K562 (cell line): ENCODE data around the gene RAD1. TPM values are rescaled to one million over a fixed set of nuclear protein-coding genes. Genes with fewer than 3 reads are reported as not detected.

Source experiments
- ATAC-seq: fragments of 200-7000 bp; cut with Tn5 transposase; 3 replicates; pipeline ENCODE4 v1.9.1; 2020; ENCODE audit warnings: moderate library complexity
- Bru-seq: library from RNA; stranded (reverse); fragments of 400-500 nt; gene quantifications from one replicate; lab custom pipeline; 2021; lab: Mats Ljungman, UMichigan
- BruChase-seq, 2 experiments: library from RNA; stranded (reverse); fragments of 400-500 nt; gene quantifications; one replicate each; lab custom pipeline; 2021; lab: Mats Ljungman, UMichigan
- BruUV-seq: library from RNA; stranded (reverse); fragments of 400-500 nt; replicated peaks from 2 replicates; lab custom pipeline; 2021; lab: Mats Ljungman, UMichigan
- CTCF ChIA-PET: fragments of 300-600 bp; formaldehyde crosslinking; extraction: SDS; loops from one replicate; lab custom pipeline; 2021; ENCODE audit warnings: low intra/inter-chr PET ratio; lab: Yijun Ruan, JAX
- POLR2A ChIA-PET: fragments of 300-600, 350-650 bp; sonication (Branson Sonifier 250); formaldehyde crosslinking; extraction: SDS; loops from one replicate; lab custom pipeline; 2021; ENCODE audit warnings: antibody characterized with exemption, inconsistent platforms; lab: Yijun Ruan, JAX
- DNase-seq, 4 experiments: peaks; one replicate each; pipeline versions ENCODE4 v3.0.0 to v3.0.0-alpha.2; 2011 to 2018; ENCODE audit warnings: low spot score in 3 of 4, mixed read lengths in 3 of 4; ENCODE audit errors: extremely low read depth in 1 of 4
- FAIRE-seq: peaks from 2 replicates; lab custom pipeline; 2011; peaks lifted over from hg19 to GRCh38; lab: Jason Lieb, UNC
- H2AFZ ChIP-seq: 2 replicates; pipeline ENCODE4 v1.6.0; 2011; ENCODE audit warnings: low read depth, low read length, control low read depth, inconsistent platforms
- H3K27ac ChIP-seq: fragments of 200-600 bp; 3 replicates; pipeline ENCODE4 v1.8.0; 2011; ENCODE audit warnings: low read depth, mild to moderate bottlenecking, control low read depth, inconsistent platforms, low read length, moderate library complexity, mixed read lengths; ENCODE audit errors: extremely low read depth
- H3K27me3 ChIP-seq, 2 experiments: fragments of 300-600 bp in 1 of 2; 2 replicates in 1 of 2; 3 replicates in 1 of 2; pipeline versions ENCODE4 v1.6.0 to v1.8.0; 2011; ENCODE audit warnings: inconsistent platforms in 2 of 2, low read length in 2 of 2, mild to moderate bottlenecking in 1 of 2, mixed read lengths in 1 of 2, moderate library complexity in 1 of 2; ENCODE audit not compliant: control insufficient read depth in 2 of 2, insufficient read depth in 2 of 2
- H3K36me3 ChIP-seq: fragments of 300-600 bp; 3 replicates; pipeline ENCODE4 v1.8.0; 2011; ENCODE audit warnings: mild to moderate bottlenecking, low read length, inconsistent platforms; ENCODE audit not compliant: control insufficient read depth, insufficient read depth
- H3K4me1 ChIP-seq, 2 experiments: fragments of 200-600 bp in 1 of 2; replicated peaks in 1 of 2; 2 replicates in 1 of 2; 3 replicates in 1 of 2; pipeline versions ENCODE4 v1.5.1 to v1.8.0; 2011; ENCODE audit warnings: inconsistent platforms in 2 of 2, low read length in 2 of 2, mild to moderate bottlenecking in 1 of 2, mixed read lengths in 1 of 2, moderate library complexity in 1 of 2; ENCODE audit not compliant: control insufficient read depth in 2 of 2, insufficient read depth in 2 of 2
- H3K4me2 ChIP-seq: 2 replicates; pipeline ENCODE4 v1.6.1; 2011; ENCODE audit warnings: low read length, control low read depth, inconsistent platforms, mixed read lengths; ENCODE audit not compliant: insufficient read depth
- H3K4me3 ChIP-seq: fragments of 200-600 bp; sonication (generic), shearing (Covaris generic); 2 replicates; pipeline ENCODE4 v1.5.1; 2016; ENCODE audit warnings: control low read depth, inconsistent platforms
- H3K79me2 ChIP-seq: fragments of 200-600 bp; 3 replicates; pipeline ENCODE4 v1.8.0; 2011; ENCODE audit warnings: low read length, inconsistent platforms; ENCODE audit not compliant: control insufficient read depth, insufficient read depth
- H3K9ac ChIP-seq, 2 experiments: 2 replicates each; pipeline versions ENCODE4 v1.6.0 to v1.6.1; 2011; ENCODE audit warnings: low read depth in 2 of 2, low read length in 2 of 2, control low read depth in 1 of 2, inconsistent platforms in 1 of 2, mild to moderate bottlenecking in 1 of 2, mixed read lengths in 1 of 2; ENCODE audit not compliant: insufficient read depth in 1 of 2
- H3K9me1 ChIP-seq: one replicate; pipeline ENCODE4 v1.6.0; 2011; ENCODE audit warnings: inconsistent platforms, mild to moderate bottlenecking, low read length, moderate library complexity; ENCODE audit not compliant: control insufficient read depth, insufficient read depth
- H3K9me3 ChIP-seq: replicated peaks from 2 replicates; pipeline ENCODE4 v1.5.1; 2011; ENCODE audit warnings: low read depth, low read length, inconsistent platforms; ENCODE audit not compliant: control insufficient read depth, insufficient read depth
- H4K20me1 ChIP-seq: replicated peaks from 2 replicates; pipeline ENCODE4 v1.6.1; 2011; ENCODE audit warnings: low read length, inconsistent platforms, mixed read lengths; ENCODE audit not compliant: control insufficient read depth, insufficient read depth
- CBX8 ChIP-seq: fragments of 200-600 bp; sonication (generic); IDR thresholded peaks from 2 replicates; pipeline ENCODE4 v1.6.1; 2012; ENCODE audit warnings: borderline replicate concordance, mixed run types, low read depth, mild to moderate bottlenecking, moderate library complexity, mixed read lengths, low read length, control low read depth, inconsistent platforms; ENCODE audit not compliant: poor library complexity, severe bottlenecking; ENCODE audit errors: extremely low read depth
- GTF2A2 ChIP-seq: IDR thresholded peaks from 2 replicates; pipeline ENCODE4 v1.6.1; 2016; ENCODE audit warnings: mild to moderate bottlenecking, missing genetic modification characterization, missing compliant biosample characterization
- HLTF ChIP-seq: fragments of 450-650 bp; IDR thresholded peaks from 2 replicates; pipeline ENCODE4 v1.6.1; 2016
- MCM7 ChIP-seq, 2 experiments: fragments of 450-650 bp; IDR thresholded peaks; 2 replicates each; pipeline ENCODE4 v1.6.1; 2016 to 2018
- NFE2 ChIP-seq: IDR thresholded peaks from 2 replicates; pipeline ENCODE4 v1.6.1; 2014; ENCODE audit warnings: antibody characterized with exemption, low read depth
- NFIX ChIP-seq: fragments of 250-450 bp; sonication (Bioruptor Pico); IDR thresholded peaks from 2 replicates; pipeline ENCODE4 v1.4.0; 2020; ENCODE audit warnings: low read depth, mild to moderate bottlenecking, moderate library complexity
- ZFP30 ChIP-seq: fragments of 250-450 bp; sonication (Bioruptor Pico); IDR thresholded peaks from 2 replicates; pipeline ENCODE4 v1.8.0; 2022; ENCODE audit warnings: moderate library complexity, mild to moderate bottlenecking, inconsistent platforms, borderline replicate concordance
- ZNF347 ChIP-seq: fragments of 450-650 bp; formaldehyde crosslinking; IDR thresholded peaks from 2 replicates; pipeline ENCODE4 v1.4.0; 2020; ENCODE audit warnings: low read depth, mild to moderate bottlenecking, moderate library complexity
- ZNF76 ChIP-seq: fragments of 250-450 bp; sonication (Bioruptor Pico); IDR thresholded peaks from 2 replicates; pipeline ENCODE4 v1.4.0; 2020; ENCODE audit warnings: mild to moderate bottlenecking, moderate library complexity, borderline replicate concordance
- WGBS: fragments of 100-300 bp; shearing (Covaris generic); methylation state at CpG from one replicate; pipeline ENCODE4 v1.1.6; 2016; ENCODE audit warnings: low coverage, mixed read lengths; ENCODE audit not compliant: insufficient coverage; ENCODE audit errors: missing lambda C conversion rate; 5-methylcytosine and 5-hydroxymethylcytosine counted together
- in situ Hi-C: fragments of 300-500 bp; cut with MboI; formaldehyde crosslinking; loops from 4 replicates; pipeline ENCODE4 v1.15.0; 2018; ENCODE audit warnings: inconsistent platforms, mixed read lengths
- intact Hi-C: fragments of 100-400 bp; cut with micrococcal nuclease; formaldehyde crosslinking; loops from 2 replicates; pipeline ENCODE4 v1.14.2; 2022
- long read RNA-seq, 3 experiments: library from polyadenylated mRNA in 2 of 3; library from RNA in 1 of 3; unstranded in 2 of 3; stranded (forward) in 1 of 3; transcript quantifications; one replicate each; pipeline ENCODE4 v2.0.0, GENCODE V29; 2019 to 2022
- polyA minus RNA-seq, 3 experiments: library from RNA; depleted of rRNA, polyadenylated mRNA; stranded (reverse); fragments of >200 nt; gene quantifications; 2 replicates each; pipeline ENCODE4 v1.2.3, GENCODE V29; 2011
- polyA plus RNA-seq, 8 experiments: library from polyadenylated mRNA; depleted of rRNA in 4 of 8; stranded (reverse) in 5 of 8; unstranded in 3 of 8; fragments of >200 nt; fragmentation: Nextera tagmentation in 2 of 8; fragmentation: Illumina TruSeq in 1 of 8; extraction: Ambion mirVana in 2 of 8; extraction: Trizol in 1 of 8; gene quantifications; 2 replicates each; pipeline versions ENCODE4 v1.2.1 to v1.2.3, GENCODE V29; 2011 to 2014; ENCODE audit warnings: inconsistent platforms in 1 of 8, missing spikeins in 1 of 8
- total RNA-seq, 7 experiments: library from RNA; depleted of rRNA in 6 of 7; stranded (reverse); fragments of >200 nt in 6 of 7; fragmentation: Illumina TruSeq in 2 of 7; extraction: Trizol in 2 of 7; gene quantifications; 2 replicates each; pipeline versions ENCODE4 v1.2.1 to v1.2.3, GENCODE V29; 2011 to 2021; ENCODE audit warnings: low replicate concordance in 1 of 7
- TF ChIP-seq, protein P1 (sequence below), 2 experiments: IDR thresholded peaks in 1 of 2; conservative IDR thresholded peaks in 1 of 2; 2 replicates each; pipeline ENCODE4 v1.6.1; 2016; ENCODE audit warnings: low read depth in 2 of 2, mild to moderate bottlenecking in 1 of 2, missing compliant biosample characterization in 1 of 2, missing genetic modification characterization in 1 of 2, moderate library complexity in 1 of 2

RAD1 gene, protein sequence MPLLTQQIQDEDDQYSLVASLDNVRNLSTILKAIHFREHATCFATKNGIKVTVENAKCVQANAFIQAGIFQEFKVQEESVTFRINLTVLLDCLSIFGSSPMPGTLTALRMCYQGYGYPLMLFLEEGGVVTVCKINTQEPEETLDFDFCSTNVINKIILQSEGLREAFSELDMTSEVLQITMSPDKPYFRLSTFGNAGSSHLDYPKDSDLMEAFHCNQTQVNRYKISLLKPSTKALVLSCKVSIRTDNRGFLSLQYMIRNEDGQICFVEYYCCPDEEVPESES
- total RNA-seq (2011; cell fraction: chromatin; rRNA removed; ENCODE audit: low replicate concordance) = 75.3 and 78.4 TPM in 2 replicates
- total RNA-seq (2011; cell fraction: nucleolus; rRNA removed) = 50.4 and 59.2 TPM in 2 replicates
- 51.7 and 52.6 TPM in 2 replicates for total RNA-seq (2011; cell fraction: nucleoplasm; rRNA removed)
- total RNA-seq (2014; rRNA removed) = 52.9 and 62.7 TPM in 2 replicates
- total RNA-seq (2014; rRNA removed; fragmentation: Illumina TruSeq; extraction: Trizol) = 59.4 and 60.9 TPM in 2 replicates
- total RNA-seq (2015; rRNA removed; fragmentation: Illumina TruSeq; extraction: Trizol) = 52.4 and 60.8 TPM in 2 replicates
- total RNA-seq (2021) = 54.1 and 54.9 TPM in 2 replicates
- 52.1 and 78.1 TPM in 2 replicates for polyA plus RNA-seq (2011; rRNA removed)
- 22.0 and 25.7 TPM in 2 replicates for polyA plus RNA-seq (2011; cell fraction: cytosol; rRNA removed)
- 28.3 and 30.4 TPM in 2 replicates for polyA plus RNA-seq (2011; cell fraction: nucleus; rRNA removed)
- 33.4 and 56.4 TPM in 2 replicates for polyA plus RNA-seq (2012)
- polyA plus RNA-seq (2014; fragmentation: Illumina TruSeq; extraction: Trizol) = 44.5 and 54.9 TPM in 2 replicates
- 100 to 1,000 TPM; 120 to 148 TPM for polyA plus RNA-seq (2014; fragmentation: Nextera tagmentation; extraction: Ambion mirVana)
- polyA plus RNA-seq (2014; rRNA removed) = 54.4 and 69.3 TPM in 2 replicates
- polyA minus RNA-seq (2011; rRNA and poly(A)+ RNA removed) = 59.4 and 68.8 TPM in 2 replicates
- 30.7 and 38.0 TPM in 2 replicates for polyA minus RNA-seq (2011; cell fraction: cytosol; rRNA and poly(A)+ RNA removed)
- polyA minus RNA-seq (2011; cell fraction: nucleus; rRNA and poly(A)+ RNA removed) = 52.6 and 58.6 TPM in 2 replicates
- percentile 95 among the genes with signal in this experiment for Bru-seq, nascent RNA
- BruChase-seq, experiment 1, labeled RNA remaining after a 2-hour chase = percentile 93 among the genes with signal in this experiment
- percentile 94 among the genes with signal in this experiment for BruChase-seq, experiment 2, labeled RNA remaining after a 6-hour chase
- long read RNA-seq, experiment 1, full-length matches to known transcripts = 145 of 221 reads
- long read RNA-seq, experiment 1, partial matches to known transcripts = 25 of 221 reads
- long read RNA-seq, experiment 1, other reads (novel, unspliced or antisense) = 51 of 221 reads
- long read RNA-seq, experiment 2, full-length matches to known transcripts = 19 of 81 reads
- long read RNA-seq, experiment 2, partial matches to known transcripts = 14 of 81 reads
- long read RNA-seq, experiment 2, other reads (novel, unspliced or antisense) = 48 of 81 reads
- long read RNA-seq, experiment 3, full-length matches to known transcripts = 67 of 91 reads
- long read RNA-seq, experiment 3, partial matches to known transcripts = 16 of 91 reads
- long read RNA-seq, experiment 3, other reads (novel, unspliced or antisense) = 8 of 91 reads

GRCh38 chr5:34915139-34915855 lies at the start of gene RAD1, which contains the start of gene BRIX1:
RAD1 (minus strand) TSS chr5:34915504; CDS start chr5:34914892, 612 bp downstream.
BRIX1 (plus strand) TSS chr5:34915711; CDS start chr5:34915739, 28 bp downstream.
- H3K9me1 ChIP-seq = no peaks in the 10 kb centered on the region
- in situ Hi-C loops (loop anchor here (25.0 kb wide), 1 partner anchor 1453 kb away; no protein-coding TSS in a partner anchor), intact Hi-C loops (loop anchor here (1.0 to 5.0 kb wide), 3 partner anchors 14 to 218 kb away; partner anchors contain the start of gene DNAJC21)
- FAIRE-seq = peak; percentile 94
- peaks cover 82% of the 10 kb centered on the region for H3K36me3 ChIP-seq
- peak; percentile 94 for ATAC-seq
- H3K4me3 ChIP-seq = peak within 1 kb of the TSS; percentile 94
- no TSS peak for BruUV-seq
- no peaks in the 10 kb centered on the region for H3K27me3 ChIP-seq
- peak within 1 kb of the TSS; percentile 99 to 100 for H3K9ac ChIP-seq
- H3K27ac ChIP-seq = peak within 1 kb of the TSS; percentile 95
- ChIA-PET CTCF (no interaction called here), POLR2A (interaction anchor here (0.5 to 6.4 kb wide), 39 partner anchors 9 to 1304 kb away, joined by 3 to 67 read pairs (median 4); partner anchors contain the start of genes DNAJC21, RAI14 and TTC23L)
- peaks cover 8 to 10% of the 10 kb centered on the region in 2 experiments; a peak in 4 of 5 replicates for H3K4me1 ChIP-seq
- H3K4me2 ChIP-seq = peak within 1 kb of the TSS; percentile 98
- under 1% methylated on average over 67 of the region's 67 CpGs for WGBS
- peak; percentile 84 to 99 (median 88) for DNase-seq
- H3K9me3 ChIP-seq = no peaks in the 10 kb centered on the region
- peaks cover 96% of the 10 kb centered on the region for H3K79me2 ChIP-seq
- peaks cover 8% of the 10 kb centered on the region for H4K20me1 ChIP-seq
- H2AFZ ChIP-seq = peak within 1 kb of the TSS; percentile 90
- no peak for TF ChIP-seq NFIX (CRISPR knock-in tag)
- TF ChIP-seq, protein P1, sequence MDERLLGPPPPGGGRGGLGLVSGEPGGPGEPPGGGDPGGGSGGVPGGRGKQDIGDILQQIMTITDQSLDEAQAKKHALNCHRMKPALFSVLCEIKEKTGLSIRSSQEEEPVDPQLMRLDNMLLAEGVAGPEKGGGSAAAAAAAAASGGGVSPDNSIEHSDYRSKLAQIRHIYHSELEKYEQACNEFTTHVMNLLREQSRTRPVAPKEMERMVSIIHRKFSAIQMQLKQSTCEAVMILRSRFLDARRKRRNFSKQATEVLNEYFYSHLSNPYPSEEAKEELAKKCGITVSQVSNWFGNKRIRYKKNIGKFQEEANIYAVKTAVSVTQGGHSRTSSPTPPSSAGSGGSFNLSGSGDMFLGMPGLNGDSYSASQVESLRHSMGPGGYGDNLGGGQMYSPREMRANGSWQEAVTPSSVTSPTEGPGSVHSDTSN (CRISPR knock-in tag; IDR thresholded peaks at IDR 0.05; ENCODE audit: low read depth) = no peak
- TF ChIP-seq, protein P1 (tag; conservative IDR thresholded peaks at IDR 0.05; ENCODE audit: low read depth) = no peak
- no peak for TF ChIP-seq GTF2A2
- no peak; the same call in 1 of the 2 replicates for TF ChIP-seq HLTF
- TF ChIP-seq MCM7 (IDR thresholded peaks at IDR 0.05) = no peak
- TF ChIP-seq ZNF347 (CRISPR knock-in tag) = no peak
- no peak for TF ChIP-seq NFE2
- no peak for TF ChIP-seq ZFP30 (CRISPR knock-in tag)
- TF ChIP-seq ZNF76 (CRISPR knock-in tag) = no peak
- TF ChIP-seq CBX8 = no peak
